IMR-90 (cell line): ENCODE results near the gene POLR3E. TPM values are rescaled to one million over a fixed set of nuclear protein-coding genes. Genes with fewer than 3 reads are reported as not detected.

Source experiments
- ATAC-seq: fragments of 200-7000 bp; cut with Tn5 transposase; 2 replicates; pipeline ENCODE4 v1.9.1; 2020; ENCODE audit warnings: low read depth, mild to moderate bottlenecking, moderate library complexity
- BruUV-seq: library from RNA; stranded (reverse); fragments of 400-500 nt; replicated peaks from 2 replicates; lab custom pipeline; 2021; lab: Mats Ljungman, UMichigan
- CTCF ChIA-PET: fragments of 300-600 bp; formaldehyde crosslinking; extraction: SDS; loops from one replicate; lab custom pipeline; 2021; ENCODE audit warnings: antibody characterized with exemption; lab: Yijun Ruan, JAX
- POLR2A ChIA-PET: fragments of 300-600 bp; sonication (Branson Sonifier 250); formaldehyde crosslinking; loops from one replicate; lab custom pipeline; 2022; ENCODE audit warnings: antibody characterized with exemption; ENCODE audit not compliant: unreplicated experiment; lab: Charles Lee
- DNase-seq: peaks from one replicate; pipeline ENCODE4 v3.0.0; 2013
- H2AFZ ChIP-seq: replicated peaks from 2 replicates; pipeline ENCODE3; 2013; ENCODE audit warnings: low read length, mild to moderate bottlenecking; ENCODE audit not compliant: poor library complexity
- H2AK5ac ChIP-seq: 2 replicates; pipeline ENCODE4 v1.6.1; 2013; ENCODE audit warnings: low read depth, low read length, inconsistent platforms
- H2AK9ac ChIP-seq: replicated peaks from 2 replicates; pipeline ENCODE3; 2013; ENCODE audit warnings: mild to moderate bottlenecking, low read depth, low read length, moderate library complexity; ENCODE audit not compliant: poor library complexity
- H2BK120ac ChIP-seq: 2 replicates; pipeline ENCODE4 v1.6.1; 2013; ENCODE audit warnings: low read depth, low read length, inconsistent platforms
- H2BK15ac ChIP-seq: 3 replicates; pipeline ENCODE4 v1.6.1; 2013; ENCODE audit warnings: low read depth, low read length, inconsistent platforms
- H2BK20ac ChIP-seq: 2 replicates; pipeline ENCODE4 v1.6.1; 2013; ENCODE audit warnings: low read depth, mild to moderate bottlenecking, inconsistent platforms, low read length, moderate library complexity
- H2BK5ac ChIP-seq: 2 replicates; pipeline ENCODE4 v1.6.1; 2013; ENCODE audit warnings: mild to moderate bottlenecking, low read depth, low read length, inconsistent platforms; ENCODE audit not compliant: poor library complexity, severe bottlenecking
- H3K14ac ChIP-seq: replicated peaks from 2 replicates; pipeline ENCODE4 v1.6.1; 2013; ENCODE audit warnings: low read depth, low read length, inconsistent platforms
- H3K18ac ChIP-seq: 2 replicates; pipeline ENCODE4 v1.6.1; 2013; ENCODE audit warnings: low read depth, low read length, control low read depth
- H3K23ac ChIP-seq: 2 replicates; pipeline ENCODE4 v1.6.1; 2013; ENCODE audit warnings: low read depth, low read length, inconsistent platforms
- H3K27ac ChIP-seq: 2 replicates; pipeline ENCODE4 v1.5.1; 2013; ENCODE audit warnings: mild to moderate bottlenecking, control low read depth, low read length; ENCODE audit not compliant: insufficient read depth
- H3K27me3 ChIP-seq: 2 replicates; pipeline ENCODE4 v1.6.1; 2013; ENCODE audit warnings: low read length; ENCODE audit not compliant: control insufficient read depth, insufficient read depth
- H3K36me3 ChIP-seq: 2 replicates; pipeline ENCODE4 v1.6.1; 2013; ENCODE audit warnings: low read length, mixed read lengths; ENCODE audit not compliant: control insufficient read depth, insufficient read depth
- H3K4ac ChIP-seq: 2 replicates; pipeline ENCODE4 v1.6.1; 2013; ENCODE audit warnings: low read depth, low read length, inconsistent platforms
- H3K4me1 ChIP-seq: 2 replicates; pipeline ENCODE4 v1.6.1; 2013; ENCODE audit warnings: low read length, mixed read lengths; ENCODE audit not compliant: control insufficient read depth, insufficient read depth
- H3K4me2 ChIP-seq: 2 replicates; pipeline ENCODE4 v1.6.1; 2013; ENCODE audit warnings: low read depth, mild to moderate bottlenecking, control low read depth, low read length, moderate library complexity
- H3K4me3 ChIP-seq: 2 replicates; pipeline ENCODE4 v1.5.1; 2013; ENCODE audit warnings: low read depth, mild to moderate bottlenecking, control low read depth, low read length, moderate library complexity; ENCODE audit not compliant: insufficient read depth
- H3K56ac ChIP-seq: 2 replicates; pipeline ENCODE4 v1.6.1; 2013; ENCODE audit warnings: low read length, inconsistent platforms; ENCODE audit not compliant: insufficient read depth; ENCODE audit errors: extremely low read depth
- H3K79me1 ChIP-seq, 2 experiments: 2 replicates each; pipeline ENCODE4 v1.6.1; 2013; ENCODE audit warnings: low read length in 2 of 2, inconsistent platforms in 1 of 2, low read depth in 1 of 2
- H3K9ac ChIP-seq: 2 replicates; pipeline ENCODE4 v1.6.1; 2013; ENCODE audit warnings: low read depth, low read length, control low read depth
- H3K9me1 ChIP-seq: 2 replicates; pipeline ENCODE4 v1.6.1; 2013; ENCODE audit warnings: low read length, inconsistent platforms; ENCODE audit not compliant: insufficient read depth
- H3K9me3 ChIP-seq: 2 replicates; pipeline ENCODE4 v1.6.1; 2013; ENCODE audit warnings: low read length; ENCODE audit not compliant: control insufficient read depth, insufficient read depth
- H4K20me1 ChIP-seq: 2 replicates; pipeline ENCODE4 v1.6.1; 2013; ENCODE audit warnings: low read length, inconsistent platforms; ENCODE audit not compliant: insufficient read depth
- H4K5ac ChIP-seq: 2 replicates; pipeline ENCODE4 v1.6.1; 2013; ENCODE audit warnings: mild to moderate bottlenecking, low read depth, low read length, control low read depth
- H4K8ac ChIP-seq, 2 experiments: 2 replicates each; pipeline ENCODE4 v1.6.1; 2013; ENCODE audit warnings: low read depth in 2 of 2, low read length in 2 of 2, control low read depth in 1 of 2, inconsistent platforms in 1 of 2
- H4K91ac ChIP-seq: 2 replicates; pipeline ENCODE4 v1.6.1; 2013; ENCODE audit warnings: low read depth, low read length, inconsistent platforms; ENCODE audit not compliant: insufficient read depth
- BHLHE40 ChIP-seq: fragments of 150-350 bp; IDR thresholded peaks from 2 replicates; pipeline ENCODE4 v1.6.1; 2016; ENCODE audit warnings: mild to moderate bottlenecking, low read depth, low read length
- CEBPB ChIP-seq: IDR thresholded peaks from 2 replicates; pipeline ENCODE4 v1.6.1; 2012; ENCODE audit warnings: low read depth, low read length, improper control_type of control experiment
- CHD1 ChIP-seq: IDR thresholded peaks from 2 replicates; pipeline ENCODE4 v1.6.1; 2012; ENCODE audit warnings: low read depth, low read length, improper control_type of control experiment
- FOS ChIP-seq: fragments of 150-350 bp; IDR thresholded peaks from 2 replicates; pipeline ENCODE4 v1.6.1; 2016; ENCODE audit warnings: low read depth, low read length
- MAFK ChIP-seq: IDR thresholded peaks from 2 replicates; pipeline ENCODE4 v1.6.1; 2012; ENCODE audit warnings: low read depth, low read length, improper control_type of control experiment
- MAZ ChIP-seq: IDR thresholded peaks from 2 replicates; pipeline ENCODE4 v1.6.1; 2012; ENCODE audit warnings: low read depth, mild to moderate bottlenecking, low read length, improper control_type of control experiment, moderate library complexity, borderline replicate concordance
- MXI1 ChIP-seq: IDR thresholded peaks from 2 replicates; pipeline ENCODE4 v1.6.1; 2012; ENCODE audit warnings: low read depth, mild to moderate bottlenecking, low read length, moderate library complexity, borderline replicate concordance
- NFE2L2 ChIP-seq: fragments of 150-350 bp; IDR thresholded peaks from 2 replicates; pipeline ENCODE4 v1.6.1; 2016; ENCODE audit warnings: low read depth, mild to moderate bottlenecking, low read length
- POLR2A ChIP-seq: IDR thresholded peaks from 2 replicates; pipeline ENCODE4 v1.6.1; 2012; ENCODE audit warnings: mild to moderate bottlenecking, low read depth, low read length
- RAD21 ChIP-seq: IDR thresholded peaks from 2 replicates; pipeline ENCODE4 v1.6.1; 2012; ENCODE audit warnings: low read length, improper control_type of control experiment
- RCOR1 ChIP-seq: IDR thresholded peaks from 2 replicates; pipeline ENCODE4 v1.6.1; 2012; ENCODE audit warnings: mild to moderate bottlenecking, low read length, improper control_type of control experiment; ENCODE audit not compliant: insufficient replicate concordance
- RFX5 ChIP-seq: IDR thresholded peaks from 2 replicates; pipeline ENCODE4 v1.8.0; 2012; ENCODE audit warnings: low read depth, mild to moderate bottlenecking, low read length, moderate library complexity
- SMC3 ChIP-seq: fragments of 150-350 bp; IDR thresholded peaks from 2 replicates; pipeline ENCODE4 v1.6.1; 2016; ENCODE audit warnings: low read depth, mild to moderate bottlenecking, antibody characterized with exemption, low read length, moderate library complexity
- WGBS, 2 experiments: methylation state at CpG; one replicate each; pipeline versions ENCODE4 v1.1.5 to v1.1.7; 2013; ENCODE audit warnings: missing lambda C conversion rate in 2 of 2; ENCODE audit not compliant: insufficient read length in 1 of 2; ENCODE audit errors: extremely low coverage in 2 of 2; 5-methylcytosine and 5-hydroxymethylcytosine counted together
- dilution Hi-C: fragments of 300-500 bp; cut with HindIII; formaldehyde crosslinking; loops from one replicate; pipeline ENCODE4 v1.14.3; 2018; ENCODE audit warnings: low sequenced_read_pairs; ENCODE audit not compliant: unreplicated experiment
- in situ Hi-C: fragments of 300-500 bp; cut with MboI; formaldehyde crosslinking; loops from 3 replicates; pipeline ENCODE4 v1.14.3; 2019; ENCODE audit warnings: low sequenced_read_pairs, inconsistent platforms, mixed read lengths
- intact Hi-C: fragments of 100-400 bp; cut with micrococcal nuclease; formaldehyde crosslinking; loops from 2 replicates; pipeline ENCODE4 v1.10.0; 2022
- polyA plus RNA-seq, 3 experiments: library from polyadenylated mRNA; depleted of rRNA; stranded (reverse); fragments of >200 nt; gene quantifications; 2 replicates each; pipeline ENCODE4 v1.2.3, GENCODE V29; 2012; ENCODE audit warnings: low replicate concordance in 1 of 3
- total RNA-seq: library from RNA; depleted of rRNA; stranded (reverse); fragments of >200 nt; gene quantifications from 2 replicates; pipeline ENCODE4 v1.2.3, GENCODE V29; 2012
- TF ChIP-seq, protein P1 (sequence below): fragments of 150-350 bp; IDR thresholded peaks from 2 replicates; pipeline ENCODE4 v1.6.1; 2017; ENCODE audit warnings: mild to moderate bottlenecking, antibody characterized with exemption, low read length, low read depth
- TF ChIP-seq, protein P2 (sequence below): fragments of 150-350 bp; IDR thresholded peaks from 2 replicates; pipeline ENCODE4 v1.6.1; 2016; ENCODE audit warnings: low read depth, mild to moderate bottlenecking, low read length, moderate library complexity, borderline replicate concordance
- TF ChIP-seq, protein P3 (sequence below): conservative IDR thresholded peaks from 2 replicates; pipeline ENCODE4 v1.5.1; 2012; ENCODE audit warnings: mild to moderate bottlenecking, low read depth, low read length, improper control_type of control experiment

POLR3E gene
- total and polyA plus RNA-seq, 2 of the 4 experiments (the other 2 are of a cell fraction): 19.9 to 46.0 TPM

DNA sequence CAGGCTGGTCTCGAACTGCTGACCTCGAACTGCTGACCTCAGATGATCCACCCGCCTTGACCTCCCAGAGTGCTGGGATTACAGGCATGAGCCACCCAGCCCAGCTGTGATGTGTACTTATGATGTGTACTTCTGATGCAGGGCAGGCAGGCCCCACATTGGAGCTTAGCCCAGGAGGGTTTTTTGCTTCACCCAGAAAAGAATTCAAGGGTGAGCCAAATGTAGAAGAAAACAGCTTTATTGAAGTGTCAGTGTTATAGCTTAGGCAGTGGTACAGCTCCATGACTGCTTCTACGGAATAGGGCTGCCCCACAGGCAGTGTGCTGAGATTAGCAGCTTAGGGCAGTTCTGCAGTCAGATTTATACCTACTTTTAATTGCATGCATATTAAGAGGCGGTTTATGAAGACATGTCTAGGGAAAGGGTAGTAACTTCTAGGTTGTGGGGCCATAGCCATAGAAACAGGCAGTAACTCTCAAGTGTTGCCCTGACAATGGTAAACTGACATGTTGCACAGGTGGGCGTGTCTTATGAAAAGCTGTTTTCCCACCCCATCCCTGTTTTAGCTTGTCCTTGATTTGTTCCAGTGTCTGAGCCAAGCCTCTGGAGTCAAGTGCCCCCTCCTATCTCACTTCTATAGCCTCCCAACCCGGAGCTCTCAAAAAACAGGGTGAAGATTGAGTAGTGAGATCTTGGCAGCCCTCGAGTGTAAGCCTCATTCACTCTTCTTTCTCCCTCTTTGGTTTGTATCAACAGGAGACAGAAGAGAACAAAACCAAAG is 24.1 kb upstream of the POLR3E start:
- no peak overlapping the region for H2AFZ ChIP-seq
- H3K23ac ChIP-seq: no peak overlapping the region
- H3K4me1 ChIP-seq: no peaks in the 10 kb centered on the region; the same call in 1 of the 2 replicates
- peak; percentile 31 for DNase-seq
- ChIA-PET POLR2A (no interaction called here), CTCF (no interaction called here)
- H3K27ac ChIP-seq: no peak overlapping the region
- TF ChIP-seq RCOR1 (no peak), RAD21 (no peak), RFX5 (no peak), CEBPB (no peak), FOS (no peak), MXI1 (no peak), NFE2L2 (no peak), MAFK (no peak), POLR2A (no peak), SMC3 (no peak), MAZ (no peak), BHLHE40 (no peak), CHD1 (no peak)
- TF ChIP-seq, protein P1, sequence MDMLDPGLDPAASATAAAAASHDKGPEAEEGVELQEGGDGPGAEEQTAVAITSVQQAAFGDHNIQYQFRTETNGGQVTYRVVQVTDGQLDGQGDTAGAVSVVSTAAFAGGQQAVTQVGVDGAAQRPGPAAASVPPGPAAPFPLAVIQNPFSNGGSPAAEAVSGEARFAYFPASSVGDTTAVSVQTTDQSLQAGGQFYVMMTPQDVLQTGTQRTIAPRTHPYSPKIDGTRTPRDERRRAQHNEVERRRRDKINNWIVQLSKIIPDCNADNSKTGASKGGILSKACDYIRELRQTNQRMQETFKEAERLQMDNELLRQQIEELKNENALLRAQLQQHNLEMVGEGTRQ: no peak
- TF ChIP-seq, protein P2, sequence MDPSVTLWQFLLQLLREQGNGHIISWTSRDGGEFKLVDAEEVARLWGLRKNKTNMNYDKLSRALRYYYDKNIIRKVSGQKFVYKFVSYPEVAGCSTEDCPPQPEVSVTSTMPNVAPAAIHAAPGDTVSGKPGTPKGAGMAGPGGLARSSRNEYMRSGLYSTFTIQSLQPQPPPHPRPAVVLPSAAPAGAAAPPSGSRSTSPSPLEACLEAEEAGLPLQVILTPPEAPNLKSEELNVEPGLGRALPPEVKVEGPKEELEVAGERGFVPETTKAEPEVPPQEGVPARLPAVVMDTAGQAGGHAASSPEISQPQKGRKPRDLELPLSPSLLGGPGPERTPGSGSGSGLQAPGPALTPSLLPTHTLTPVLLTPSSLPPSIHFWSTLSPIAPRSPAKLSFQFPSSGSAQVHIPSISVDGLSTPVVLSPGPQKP: no peak
- TF ChIP-seq, protein P3, sequence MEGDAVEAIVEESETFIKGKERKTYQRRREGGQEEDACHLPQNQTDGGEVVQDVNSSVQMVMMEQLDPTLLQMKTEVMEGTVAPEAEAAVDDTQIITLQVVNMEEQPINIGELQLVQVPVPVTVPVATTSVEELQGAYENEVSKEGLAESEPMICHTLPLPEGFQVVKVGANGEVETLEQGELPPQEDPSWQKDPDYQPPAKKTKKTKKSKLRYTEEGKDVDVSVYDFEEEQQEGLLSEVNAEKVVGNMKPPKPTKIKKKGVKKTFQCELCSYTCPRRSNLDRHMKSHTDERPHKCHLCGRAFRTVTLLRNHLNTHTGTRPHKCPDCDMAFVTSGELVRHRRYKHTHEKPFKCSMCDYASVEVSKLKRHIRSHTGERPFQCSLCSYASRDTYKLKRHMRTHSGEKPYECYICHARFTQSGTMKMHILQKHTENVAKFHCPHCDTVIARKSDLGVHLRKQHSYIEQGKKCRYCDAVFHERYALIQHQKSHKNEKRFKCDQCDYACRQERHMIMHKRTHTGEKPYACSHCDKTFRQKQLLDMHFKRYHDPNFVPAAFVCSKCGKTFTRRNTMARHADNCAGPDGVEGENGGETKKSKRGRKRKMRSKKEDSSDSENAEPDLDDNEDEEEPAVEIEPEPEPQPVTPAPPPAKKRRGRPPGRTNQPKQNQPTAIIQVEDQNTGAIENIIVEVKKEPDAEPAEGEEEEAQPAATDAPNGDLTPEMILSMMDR: no peak
- WGBS, 2 experiments: 100% methylated on average over 1 of the region's 8 CpGs; no CpG with 5 or more reads in 1 of the 2 experiments
- no peaks in the 10 kb centered on the region for H3K79me1 ChIP-seq
- dilution Hi-C loops (no loop called here), in situ Hi-C loops (no loop called here), intact Hi-C loops (no loop called here)
- no peaks in the 10 kb centered on the region for H3K9me3 ChIP-seq
- H3K4ac ChIP-seq: no peak overlapping the region
- no peak overlapping the region for H3K56ac ChIP-seq
- no peaks in the 10 kb centered on the region for H3K9me1 ChIP-seq
- ATAC-seq: peak; percentile 62
- no peak overlapping the region for H3K14ac ChIP-seq
- H4K91ac ChIP-seq: no peak overlapping the region
- no peak overlapping the region for H3K18ac ChIP-seq
- no peak overlapping the region for H3K4me2 ChIP-seq
- H4K8ac ChIP-seq: no peak overlapping the region
- H2AK5ac ChIP-seq: no peak overlapping the region
- no TSS peak for BruUV-seq
- H3K36me3 ChIP-seq: peaks cover 47% of the 10 kb centered on the region
- H2BK120ac ChIP-seq: no peak overlapping the region
- no peak overlapping the region for H2BK20ac ChIP-seq
- H3K27me3 ChIP-seq: no peaks in the 10 kb centered on the region
- H4K20me1 ChIP-seq: no peaks in the 10 kb centered on the region
- no peak overlapping the region for H3K4me3 ChIP-seq
- no peak overlapping the region for H2AK9ac ChIP-seq
- H4K5ac ChIP-seq: no peak overlapping the region
- no peak overlapping the region for H3K9ac ChIP-seq
- H2BK5ac ChIP-seq: no peak overlapping the region
- no peak overlapping the region for H2BK15ac ChIP-seq
